ENCODE data around the gene PYROXD2.

The PYROXD2 gene

DNA sequence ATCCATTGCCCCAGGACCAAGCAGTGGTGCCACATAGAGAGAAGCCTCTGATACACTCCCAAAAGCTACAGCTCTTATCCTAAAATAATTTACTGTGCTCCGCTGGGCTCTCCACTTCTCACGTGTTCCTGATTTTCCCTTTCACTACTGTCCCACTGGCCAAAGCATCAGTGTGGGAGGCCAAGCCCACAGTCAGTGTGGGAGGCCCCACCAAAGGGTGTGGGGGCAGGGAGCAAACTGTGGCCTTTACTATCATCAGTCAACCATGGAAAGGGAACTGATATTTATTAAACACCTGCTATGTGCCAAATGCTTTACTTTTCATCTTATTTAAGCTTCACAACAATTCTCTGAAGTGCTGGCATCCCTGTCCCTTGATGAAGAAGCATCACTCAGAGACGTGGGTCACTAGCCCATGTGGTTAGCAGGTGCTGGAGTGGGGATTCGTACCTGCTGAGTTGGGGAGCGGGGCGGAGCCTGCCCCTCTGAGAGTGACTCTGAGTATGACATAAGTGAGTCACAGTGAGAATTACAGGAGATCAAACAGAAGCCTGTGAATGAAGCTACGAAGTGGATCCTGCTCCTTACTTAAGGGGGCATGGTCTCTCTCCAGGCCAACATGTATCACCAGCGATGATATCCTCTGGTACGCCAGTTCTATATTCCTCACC lies 50.4 kb downstream of the PYROXD2 start:
- Histone ChIP-seq H3K4me3 (ENCODE audit: low read length in 2 of 2) (no peak overlapping the region), H3K27ac (ENCODE audit: low read length) (no peak overlapping the region), H3K9ac (ENCODE audit: low read length in 2 of 2) (no peak overlapping the region), H3K9me3 (ENCODE audit: control insufficient read depth in 2 of 2, low read length in 2 of 2) (no peaks in the 10 kb centered on the region), H3K36me3 (ENCODE audit: control insufficient read depth in 2 of 2, insufficient read depth in 2 of 2, low read length in 2 of 2) (no peaks in the 10 kb centered on the region), H3K27me3 (ENCODE audit: control insufficient read depth in 1 of 2, insufficient read depth in 2 of 2, low read length in 2 of 2) (no peaks in the 10 kb centered on the region), H3K4me1 (ENCODE audit: control insufficient read depth, insufficient read depth, low read length) (peaks cover 3% of the 10 kb centered on the region)

DNA sequence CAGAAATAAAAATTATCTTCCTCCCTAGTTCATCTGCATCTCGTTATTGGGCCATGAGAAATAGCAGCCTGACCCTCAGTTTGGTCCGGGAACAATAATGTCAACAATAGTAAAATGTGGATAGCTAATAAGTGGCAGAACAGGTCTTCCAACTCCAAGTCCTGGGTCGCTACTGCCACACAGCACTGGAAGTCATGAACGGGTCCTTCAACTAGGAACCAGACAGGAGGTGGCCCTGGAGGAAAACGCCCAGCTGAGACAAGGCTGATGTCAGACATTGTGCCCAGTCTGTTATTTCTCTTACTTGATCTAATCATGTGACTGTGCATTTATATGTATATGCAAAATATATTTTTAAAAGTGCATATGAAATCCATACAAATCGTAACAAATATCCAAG lies 51.8 kb downstream of the PYROXD2 start:
- Histone ChIP-seq H3K27ac (ENCODE audit: low read length) (no peak overlapping the region), H3K4me1 (ENCODE audit: control insufficient read depth, insufficient read depth, low read length) (peaks cover 3% of the 10 kb centered on the region), H3K4me3 (ENCODE audit: low read length in 2 of 2) (no peak overlapping the region), H3K36me3 (ENCODE audit: control insufficient read depth in 2 of 2, insufficient read depth in 2 of 2, low read length in 2 of 2) (no peaks in the 10 kb centered on the region), H3K27me3 (ENCODE audit: control insufficient read depth in 1 of 2, insufficient read depth in 2 of 2, low read length in 2 of 2) (no peaks in the 10 kb centered on the region), H3K9ac (ENCODE audit: low read length in 2 of 2) (no peak overlapping the region), H3K9me3 (ENCODE audit: control insufficient read depth in 2 of 2, low read length in 2 of 2) (no peaks in the 10 kb centered on the region)

DNA sequence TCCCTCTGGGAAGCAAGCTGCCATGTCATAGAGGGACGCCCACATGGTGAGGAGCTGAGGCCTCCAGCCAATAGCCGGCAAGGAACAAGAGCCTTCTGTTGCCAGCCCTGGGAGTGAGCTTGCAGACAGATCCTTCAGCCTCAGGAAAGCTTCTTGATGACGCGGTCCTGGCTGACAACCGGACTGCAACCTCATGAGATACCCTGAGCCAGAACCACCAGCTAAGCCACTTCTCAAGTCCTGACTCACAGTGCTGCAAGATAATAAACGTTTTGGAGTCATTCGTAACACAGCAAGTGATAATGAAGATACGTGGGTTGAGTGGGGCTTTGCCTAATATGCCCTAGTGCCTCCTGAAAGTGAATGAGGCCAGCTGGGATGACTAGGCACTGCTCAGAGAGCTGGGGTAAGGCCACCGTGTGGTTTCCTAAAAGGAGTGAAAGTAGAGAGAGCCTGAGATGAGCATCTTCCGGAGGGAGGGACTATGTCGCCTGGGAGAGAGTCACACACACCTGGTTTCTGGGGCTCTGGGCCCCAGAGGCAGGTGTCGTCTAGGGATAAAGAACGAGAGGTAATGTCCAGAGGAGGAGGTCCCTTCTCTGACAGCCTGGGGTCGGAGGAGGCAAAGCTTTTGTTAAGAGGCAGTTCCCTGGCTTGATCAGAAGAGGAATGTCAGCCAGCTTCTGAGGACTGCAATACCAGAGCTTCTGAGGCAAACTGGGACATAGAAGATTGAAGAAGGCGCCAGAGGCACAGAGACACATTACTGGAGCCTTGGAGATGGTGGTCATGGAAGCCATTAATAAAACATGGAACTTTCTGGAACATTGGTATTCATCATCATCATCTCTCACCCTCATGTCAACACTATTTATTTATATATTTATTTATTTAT lies 53.6 kb downstream of the PYROXD2 start:
- Histone ChIP-seq H3K4me1 (ENCODE audit: control insufficient read depth, insufficient read depth, low read length) (peaks cover 3% of the 10 kb centered on the region), H3K9me3 (ENCODE audit: control insufficient read depth in 2 of 2, low read length in 2 of 2) (no peaks in the 10 kb centered on the region), H3K36me3 (ENCODE audit: control insufficient read depth in 2 of 2, insufficient read depth in 2 of 2, low read length in 2 of 2) (no peaks in the 10 kb centered on the region), H3K27me3 (ENCODE audit: control insufficient read depth in 1 of 2, insufficient read depth in 2 of 2, low read length in 2 of 2) (no peaks in the 10 kb centered on the region), H3K9ac (ENCODE audit: low read length in 2 of 2) (no peak overlapping the region), H3K27ac (ENCODE audit: low read length) (peak overlapping the region; percentile 37), H3K4me3 (ENCODE audit: low read length in 2 of 2) (peak overlapping the region in 1 of 2 donors; percentile 29)

DNA sequence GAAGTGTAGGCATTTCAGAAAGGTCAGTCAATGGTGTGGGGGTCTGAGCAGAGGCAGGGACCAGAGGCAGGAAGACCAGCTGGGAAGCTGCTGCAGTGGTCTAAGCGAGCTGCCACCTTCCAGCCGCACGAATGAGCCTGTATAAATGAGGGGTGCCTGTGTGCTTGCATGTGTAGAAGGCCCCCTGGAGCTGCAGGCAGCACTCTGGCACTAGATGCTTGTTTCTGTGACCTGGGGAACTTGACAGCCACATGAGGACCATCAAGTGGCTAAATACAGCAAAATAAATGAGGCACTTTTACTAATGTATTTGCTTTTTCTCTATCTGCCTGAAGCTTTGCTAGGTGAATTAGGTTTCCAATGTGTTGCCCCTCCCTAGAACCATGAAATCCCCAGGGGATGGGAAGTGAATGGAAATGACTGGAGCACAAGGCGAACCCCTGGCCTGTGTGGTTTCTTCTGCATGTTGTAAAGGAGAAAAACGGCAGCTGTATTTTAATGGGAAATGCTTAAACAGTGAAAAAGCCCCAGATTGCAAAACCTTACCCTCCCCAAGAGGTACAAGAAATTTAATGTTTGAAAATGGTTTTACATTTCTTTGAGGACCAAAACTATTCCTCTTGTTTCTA lies 57.7 kb downstream of the PYROXD2 start:
- Histone ChIP-seq H3K9ac (ENCODE audit: low read length in 2 of 2) (no peak overlapping the region), H3K27ac (ENCODE audit: low read length) (no peak overlapping the region), H3K4me1 (ENCODE audit: control insufficient read depth, insufficient read depth, low read length) (peaks cover 3% of the 10 kb centered on the region), H3K27me3 (ENCODE audit: control insufficient read depth in 1 of 2, insufficient read depth in 2 of 2, low read length in 2 of 2) (peaks cover 4 to 11% of the 10 kb centered on the region in 2 donors), H3K9me3 (ENCODE audit: control insufficient read depth in 2 of 2, low read length in 2 of 2) (no peaks in the 10 kb centered on the region), H3K36me3 (ENCODE audit: control insufficient read depth in 2 of 2, insufficient read depth in 2 of 2, low read length in 2 of 2) (no peaks in the 10 kb centered on the region), H3K4me3 (ENCODE audit: low read length in 2 of 2) (no peak overlapping the region)

DNA sequence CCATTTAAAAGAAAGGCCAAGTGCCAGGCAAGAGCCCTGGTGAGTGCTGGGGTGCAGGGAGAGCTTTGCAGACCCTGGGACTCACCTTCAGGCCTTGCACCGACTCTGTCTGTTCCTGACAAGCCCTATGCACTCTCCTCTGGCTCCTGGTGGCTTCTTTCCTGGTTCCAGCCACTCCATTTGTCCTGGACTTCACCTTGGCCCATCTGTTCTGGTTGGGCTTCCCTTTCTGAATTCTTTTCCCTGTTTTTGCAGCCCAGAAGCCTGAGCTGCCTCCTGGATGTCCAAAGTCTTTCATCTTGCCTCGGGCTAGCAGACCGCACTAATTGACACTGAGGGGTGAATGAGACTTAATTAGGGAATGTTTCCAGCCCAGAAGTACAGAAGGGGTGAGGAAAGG lies 60.5 kb downstream of the PYROXD2 start:
- H3K27ac ChIP-seq (ENCODE audit: low read length) = no peak overlapping the region
- H3K4me1 ChIP-seq (ENCODE audit: control insufficient read depth, insufficient read depth, low read length) = no peaks in the 10 kb centered on the region
- H3K9ac ChIP-seq (ENCODE audit: low read length in 2 of 2) = no peak overlapping the region
- H3K36me3 ChIP-seq (ENCODE audit: control insufficient read depth in 2 of 2, insufficient read depth in 2 of 2, low read length in 2 of 2) = no peaks in the 10 kb centered on the region
- no peak overlapping the region for H3K4me3 ChIP-seq (ENCODE audit: low read length in 2 of 2)
- H3K9me3 ChIP-seq (ENCODE audit: control insufficient read depth in 2 of 2, low read length in 2 of 2) = no peaks in the 10 kb centered on the region
- H3K27me3 ChIP-seq (ENCODE audit: control insufficient read depth in 1 of 2, insufficient read depth in 2 of 2, low read length in 2 of 2) = peaks cover 6 to 19% of the 10 kb centered on the region in 2 donors

DNA sequence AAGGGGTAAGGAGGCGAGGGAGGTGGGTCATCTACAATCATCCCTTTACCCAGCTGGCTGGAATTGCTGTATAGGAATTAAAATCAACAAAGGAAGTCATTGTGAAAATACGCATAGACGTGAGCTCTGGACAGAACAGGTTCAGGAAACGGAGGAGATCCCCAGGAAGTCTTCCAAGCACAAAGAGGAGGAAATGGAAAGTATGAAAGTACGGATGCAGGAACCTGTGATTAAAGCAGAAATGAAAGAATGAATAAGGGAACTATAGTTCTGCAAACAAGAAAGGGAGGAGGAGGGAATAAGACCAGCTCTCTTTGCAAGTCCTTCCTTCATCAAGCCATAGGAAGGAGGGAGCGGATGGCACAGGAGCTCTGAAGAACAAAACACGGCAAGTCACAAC lies 61.8 kb downstream of the PYROXD2 start:
- Histone ChIP-seq H3K27ac (ENCODE audit: low read length) (no peak overlapping the region), H3K36me3 (ENCODE audit: control insufficient read depth in 2 of 2, insufficient read depth in 2 of 2, low read length in 2 of 2) (no peaks in the 10 kb centered on the region), H3K27me3 (ENCODE audit: control insufficient read depth in 1 of 2, insufficient read depth in 2 of 2, low read length in 2 of 2) (peaks cover 6 to 21% of the 10 kb centered on the region in 2 donors), H3K9me3 (ENCODE audit: control insufficient read depth in 2 of 2, low read length in 2 of 2) (no peaks in the 10 kb centered on the region), H3K4me3 (ENCODE audit: low read length in 2 of 2) (no peak overlapping the region), H3K9ac (ENCODE audit: low read length in 2 of 2) (no peak overlapping the region), H3K4me1 (ENCODE audit: control insufficient read depth, insufficient read depth, low read length) (no peaks in the 10 kb centered on the region)

DNA sequence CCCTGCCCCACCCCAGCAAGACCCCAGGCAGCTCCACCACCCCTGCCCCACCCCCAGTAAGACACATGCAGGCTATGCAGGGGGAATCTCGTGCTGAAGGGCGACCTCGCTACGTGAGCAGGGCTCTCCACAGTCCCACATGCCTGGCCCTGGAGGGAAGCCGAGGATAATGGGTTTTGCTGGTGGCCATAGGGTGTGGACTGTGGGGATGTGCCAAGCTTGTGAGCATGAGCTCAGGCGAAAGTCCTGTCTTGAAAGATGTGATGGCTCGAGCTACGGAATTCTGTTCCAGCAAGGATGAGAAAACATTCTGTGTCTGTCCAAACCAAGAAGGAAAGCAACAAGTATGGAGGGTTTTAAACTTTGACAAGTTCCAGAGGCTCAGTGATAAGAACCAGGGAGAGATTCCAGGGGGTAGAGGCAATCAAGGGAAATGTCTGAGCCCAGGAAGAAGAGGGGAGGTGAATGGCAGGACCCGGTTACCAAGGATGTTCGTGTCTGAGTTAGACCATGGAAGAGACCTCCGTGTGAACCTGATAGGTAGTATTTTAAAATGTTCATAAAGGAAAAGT lies 63.1 kb downstream of the PYROXD2 start:
- Histone ChIP-seq H3K4me3 (ENCODE audit: low read length in 2 of 2) (no peak overlapping the region), H3K36me3 (ENCODE audit: control insufficient read depth in 2 of 2, insufficient read depth in 2 of 2, low read length in 2 of 2) (no peaks in the 10 kb centered on the region), H3K27ac (ENCODE audit: low read length) (no peak overlapping the region), H3K27me3 (ENCODE audit: control insufficient read depth in 1 of 2, insufficient read depth in 2 of 2, low read length in 2 of 2) (peaks cover 6 to 21% of the 10 kb centered on the region in 2 donors), H3K4me1 (ENCODE audit: control insufficient read depth, insufficient read depth, low read length) (no peaks in the 10 kb centered on the region), H3K9me3 (ENCODE audit: control insufficient read depth in 2 of 2, low read length in 2 of 2) (peaks cover 8 to 9% of the 10 kb centered on the region in 2 donors), H3K9ac (ENCODE audit: low read length in 2 of 2) (no peak overlapping the region)

DNA sequence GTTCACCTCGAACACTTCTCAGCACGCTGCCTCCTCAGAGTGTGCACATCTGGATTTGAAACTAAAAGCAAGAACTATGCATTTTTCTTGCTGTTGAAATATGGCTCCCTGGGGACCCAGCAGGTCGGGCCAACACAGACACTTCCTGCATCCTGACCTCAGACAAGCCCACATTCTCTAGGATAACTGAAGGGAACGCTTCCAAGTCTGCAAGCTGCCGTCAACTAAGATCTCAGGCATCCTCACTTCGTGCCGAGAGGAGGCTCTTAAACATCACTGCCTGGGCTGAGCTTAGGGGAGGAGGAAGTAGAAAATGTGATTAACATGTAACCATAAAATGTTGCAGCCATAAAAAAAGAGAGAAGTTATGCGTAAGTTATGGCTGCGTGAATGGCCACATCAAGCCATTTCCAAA lies 65.5 kb downstream of the PYROXD2 start:
- Histone ChIP-seq H3K27me3 (ENCODE audit: control insufficient read depth in 1 of 2, insufficient read depth in 2 of 2, low read length in 2 of 2) (peaks cover 6 to 20% of the 10 kb centered on the region in 2 donors), H3K9ac (ENCODE audit: low read length in 2 of 2) (no peak overlapping the region), H3K9me3 (ENCODE audit: control insufficient read depth in 2 of 2, low read length in 2 of 2) (peaks cover 9% of the 10 kb centered on the region in 2 donors), H3K36me3 (ENCODE audit: control insufficient read depth in 2 of 2, insufficient read depth in 2 of 2, low read length in 2 of 2) (no peaks in the 10 kb centered on the region), H3K27ac (ENCODE audit: low read length) (no peak overlapping the region), H3K4me1 (ENCODE audit: control insufficient read depth, insufficient read depth, low read length) (no peaks in the 10 kb centered on the region), H3K4me3 (ENCODE audit: low read length in 2 of 2) (no peak overlapping the region)

DNA sequence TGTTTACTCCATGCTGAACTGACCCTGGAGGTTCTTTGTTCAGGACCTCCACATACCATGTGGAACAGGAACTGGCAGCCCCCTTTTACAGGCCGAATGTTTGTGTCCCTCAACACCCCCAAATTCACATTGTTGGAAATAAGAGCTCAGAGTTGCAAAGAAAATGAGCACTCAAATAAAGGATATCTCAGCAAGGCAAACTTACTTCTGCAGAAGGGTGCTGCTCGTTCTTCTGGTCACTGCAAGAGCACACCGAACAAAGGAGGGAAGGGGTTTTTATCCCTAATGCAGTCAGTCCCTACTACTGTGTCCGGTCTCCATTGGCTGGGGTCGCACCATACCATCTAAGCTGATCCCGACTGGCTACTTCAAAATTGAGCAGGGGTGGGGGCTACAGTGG lies 68.1 kb downstream of the PYROXD2 start:
- no peaks in the 10 kb centered on the region for H3K36me3 ChIP-seq (ENCODE audit: control insufficient read depth in 2 of 2, insufficient read depth in 2 of 2, low read length in 2 of 2)
- H3K4me3 ChIP-seq (ENCODE audit: low read length in 2 of 2) = no peak overlapping the region
- H3K9ac ChIP-seq (ENCODE audit: low read length in 2 of 2) = no peak overlapping the region
- H3K27me3 ChIP-seq (ENCODE audit: control insufficient read depth in 1 of 2, insufficient read depth in 2 of 2, low read length in 2 of 2) = peaks cover 0 to 8% of the 10 kb centered on the region in 2 donors
- no peak overlapping the region for H3K27ac ChIP-seq (ENCODE audit: low read length)
- no peaks in the 10 kb centered on the region for H3K4me1 ChIP-seq (ENCODE audit: control insufficient read depth, insufficient read depth, low read length)
- peaks cover 9% of the 10 kb centered on the region in 2 donors for H3K9me3 ChIP-seq (ENCODE audit: control insufficient read depth in 2 of 2, low read length in 2 of 2)

DNA sequence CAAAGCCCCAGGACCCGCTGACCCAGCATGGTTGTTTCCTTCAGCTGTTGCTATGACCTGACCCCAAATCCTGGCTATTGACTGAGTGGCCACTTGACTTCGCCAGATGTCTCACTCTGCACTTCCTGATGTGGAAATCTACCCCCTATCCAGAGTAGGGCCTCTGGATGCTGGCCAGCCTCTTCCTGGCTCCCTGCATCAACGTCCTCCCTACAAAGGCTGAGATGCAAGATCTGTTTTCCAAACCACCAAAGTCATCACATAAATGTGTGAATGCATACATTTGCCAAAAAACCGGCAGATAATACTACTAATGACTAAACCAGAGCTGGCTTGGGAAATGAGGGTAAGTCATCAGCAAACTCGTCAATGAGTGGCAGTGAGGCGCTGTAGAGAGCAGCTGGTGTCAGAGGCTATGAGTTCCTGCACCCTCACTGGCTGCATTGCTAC lies 70.4 kb downstream of the PYROXD2 start:
- Histone ChIP-seq H3K4me1 (ENCODE audit: control insufficient read depth, insufficient read depth, low read length) (no peaks in the 10 kb centered on the region), H3K4me3 (ENCODE audit: low read length in 2 of 2) (no peak overlapping the region), H3K9ac (ENCODE audit: low read length in 2 of 2) (no peak overlapping the region), H3K9me3 (ENCODE audit: control insufficient read depth in 2 of 2, low read length in 2 of 2) (peaks cover 9% of the 10 kb centered on the region in 2 donors), H3K27ac (ENCODE audit: low read length) (no peak overlapping the region), H3K27me3 (ENCODE audit: control insufficient read depth in 1 of 2, insufficient read depth in 2 of 2, low read length in 2 of 2) (peaks cover 0 to 5% of the 10 kb centered on the region in 2 donors), H3K36me3 (ENCODE audit: control insufficient read depth in 2 of 2, insufficient read depth in 2 of 2, low read length in 2 of 2) (no peaks in the 10 kb centered on the region)

All from stomach smooth muscle (tissue), 2 donors.